ENCODE measurements around the gene GSK3A.
"Not testable (repeated sequence)": the region's sequence is repeated elsewhere in the genome, so short reads cannot be mapped to it uniquely, and the experiment has no call there.

Gene GSK3A

GRCh38 chr19:42268704-42269477, 26.5 kb upstream of the GSK3A start, which contains the start of gene CIC:
TSS of gene CIC (plus strand) at chr19:42269252. CDS start at chr19:42271784, 2,532 bp downstream.
- DNase-seq (ENCODE audit: low read depth in 3 of 3, low spot score in 1 of 3) = peak; percentile 97 to 99 (median 99)

DNA sequence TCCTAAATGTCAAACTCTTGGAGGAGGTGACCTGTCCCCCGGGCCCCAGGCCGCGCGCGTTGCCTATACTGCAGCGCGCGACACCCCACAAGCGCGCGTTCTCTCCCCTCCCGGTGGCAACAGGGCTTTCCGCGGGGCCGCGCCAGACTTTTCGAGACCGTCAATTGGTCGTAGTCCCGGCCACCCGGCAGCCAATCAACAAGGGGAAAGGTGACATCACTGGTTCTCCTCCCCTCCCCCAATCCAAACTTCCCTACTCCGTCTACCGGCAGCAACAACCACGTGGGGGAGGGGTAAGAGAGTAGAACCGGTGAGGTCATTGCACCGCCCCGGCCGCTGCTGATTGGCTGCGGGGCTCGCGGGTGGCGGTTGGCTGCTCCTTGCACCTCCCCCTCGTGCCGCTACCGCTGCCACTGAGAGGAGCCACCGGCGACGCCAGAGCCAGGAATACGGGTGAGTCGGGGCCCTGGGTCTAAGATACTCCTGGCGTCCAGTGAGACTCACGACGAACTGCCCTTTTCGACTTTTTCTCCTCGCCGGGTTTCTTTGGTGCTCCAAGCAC, 25.8 kb upstream of the GSK3A start:
- DNase-seq (ENCODE audit: low read depth in 3 of 3, low spot score in 1 of 3) = peak; percentile 88 to 98 (median 96)

DNA sequence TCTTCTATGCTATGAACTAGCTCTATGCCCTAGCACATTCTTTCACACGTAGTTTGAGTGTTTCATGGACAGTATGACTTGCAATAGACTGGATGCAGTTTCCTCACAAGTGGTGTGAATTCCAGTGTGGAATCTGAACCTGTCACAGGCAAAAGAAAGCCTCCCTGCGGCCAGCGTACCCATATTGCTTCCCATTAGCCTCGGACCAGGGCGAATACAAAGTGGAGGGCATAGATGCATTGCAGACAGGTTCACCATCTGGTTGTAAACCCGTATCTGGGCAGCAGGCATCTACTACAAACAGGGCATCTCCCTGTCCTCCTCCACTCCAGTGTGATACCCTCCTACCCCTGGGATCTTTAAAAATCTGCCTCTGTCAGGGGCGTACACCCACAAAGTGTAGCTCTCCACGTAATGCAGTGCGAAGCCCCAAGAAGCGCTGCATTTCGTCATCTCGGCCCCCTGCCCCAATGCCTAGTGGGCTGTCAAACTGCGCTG, 25.3 kb upstream of the GSK3A start:
- DNase-seq (ENCODE audit: low read depth in 3 of 3, low spot score in 1 of 3) = no peak

- not testable (repeated sequence) for DNase-seq (ENCODE audit: low read depth in 3 of 3, low spot score in 1 of 3)
Observed at GRCh38 chr19:42266928-42267603, 24.7 kb upstream of the GSK3A start.

DNA sequence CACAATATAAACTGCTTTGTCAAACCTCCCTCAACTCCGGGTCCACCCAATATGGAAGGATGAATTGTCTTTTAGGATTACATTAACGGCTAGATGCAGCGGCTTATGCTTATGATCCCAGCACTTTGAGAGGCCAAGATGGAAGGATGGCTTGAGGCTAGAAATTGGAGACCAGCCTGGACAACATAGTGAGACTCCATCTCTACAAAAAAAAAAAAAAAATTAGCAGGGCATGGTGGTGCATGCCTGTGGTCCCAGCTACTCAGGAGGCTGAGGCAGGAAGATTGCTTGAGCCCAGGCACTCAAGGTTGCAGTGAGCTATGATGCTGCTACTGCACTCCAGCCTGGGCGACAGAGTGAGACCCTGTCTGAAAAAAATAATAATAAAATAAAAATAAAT, 23.7 kb upstream of the GSK3A start:
- DNase-seq (ENCODE audit: low read depth in 3 of 3, low spot score in 1 of 3) = not testable (repeated sequence)

- DNase-seq (ENCODE audit: low read depth in 3 of 3, low spot score in 1 of 3) = no peak
Observed at GRCh38 chr19:42261763-42262162, 19.4 kb upstream of the GSK3A start.

DNA sequence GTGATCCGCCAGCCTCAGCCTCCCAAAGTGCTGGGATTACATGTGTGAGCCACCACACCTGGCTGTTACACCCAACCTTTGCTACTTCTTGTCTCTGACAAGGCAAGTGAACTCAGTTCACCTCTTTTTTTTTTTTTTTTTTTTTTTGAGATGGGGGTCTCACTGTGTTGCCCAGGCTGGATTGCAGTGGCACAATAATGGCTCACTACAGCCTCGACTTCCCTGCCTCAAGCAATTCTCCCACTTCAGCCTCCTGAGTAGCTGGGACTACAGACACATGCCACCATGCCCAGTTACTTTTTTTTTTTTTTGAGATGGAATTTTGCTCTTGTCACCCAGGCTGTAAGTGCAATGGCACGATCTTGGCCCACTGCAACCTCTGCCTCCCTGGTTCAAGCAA, 15.4 kb upstream of the GSK3A start:
- DNase-seq (ENCODE audit: low read depth in 3 of 3, low spot score in 1 of 3) = not testable (repeated sequence)

DNA sequence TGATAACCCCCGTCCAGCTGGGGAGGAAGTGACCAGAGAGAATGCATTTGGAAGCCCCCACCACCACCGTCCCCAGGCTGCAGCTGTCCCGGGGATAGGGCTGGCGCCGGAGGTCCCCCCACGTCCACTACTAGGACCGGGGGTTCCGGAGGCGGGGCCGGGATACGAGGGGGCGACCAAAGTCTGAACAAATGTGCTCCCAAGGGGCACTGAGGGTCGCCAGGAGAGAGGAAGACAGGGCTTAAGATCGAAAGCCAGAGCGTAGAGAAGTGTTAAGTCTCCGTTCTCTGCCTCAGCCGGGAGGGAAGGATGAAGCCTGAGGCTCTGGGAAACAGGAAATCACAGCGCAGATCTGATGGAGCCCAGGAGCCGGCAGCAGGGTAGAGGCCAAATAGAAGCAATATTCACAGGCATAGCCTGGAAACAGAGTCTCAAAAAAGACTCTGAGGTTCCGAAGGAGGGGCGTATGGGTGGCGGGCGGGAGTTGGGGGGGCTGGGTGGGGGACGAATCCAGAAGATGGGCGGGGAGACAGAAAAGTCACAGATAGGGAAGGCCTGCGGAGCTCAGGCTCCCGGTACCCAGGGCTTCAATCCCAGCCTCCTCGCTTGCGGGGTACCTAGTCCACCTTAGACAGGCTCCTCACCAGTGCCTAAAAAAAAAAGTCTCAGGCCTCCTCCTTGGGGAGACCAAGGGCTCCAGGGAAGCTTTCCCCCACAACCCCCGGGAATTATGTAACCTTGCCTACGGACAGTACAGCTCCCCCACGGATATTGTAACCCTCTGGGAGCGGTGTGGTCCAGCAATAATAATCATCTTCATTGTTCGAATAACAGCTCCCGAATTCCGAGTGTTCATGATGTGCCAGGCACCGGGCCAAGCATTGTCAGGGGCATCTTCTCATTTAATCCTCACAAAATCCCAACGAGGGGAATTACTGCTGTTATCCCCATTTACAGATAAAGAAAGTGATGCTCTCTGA, 13.7 kb upstream of the GSK3A start:
- DNase-seq (ENCODE audit: low read depth in 3 of 3, low spot score in 1 of 3) = no peak

DNA sequence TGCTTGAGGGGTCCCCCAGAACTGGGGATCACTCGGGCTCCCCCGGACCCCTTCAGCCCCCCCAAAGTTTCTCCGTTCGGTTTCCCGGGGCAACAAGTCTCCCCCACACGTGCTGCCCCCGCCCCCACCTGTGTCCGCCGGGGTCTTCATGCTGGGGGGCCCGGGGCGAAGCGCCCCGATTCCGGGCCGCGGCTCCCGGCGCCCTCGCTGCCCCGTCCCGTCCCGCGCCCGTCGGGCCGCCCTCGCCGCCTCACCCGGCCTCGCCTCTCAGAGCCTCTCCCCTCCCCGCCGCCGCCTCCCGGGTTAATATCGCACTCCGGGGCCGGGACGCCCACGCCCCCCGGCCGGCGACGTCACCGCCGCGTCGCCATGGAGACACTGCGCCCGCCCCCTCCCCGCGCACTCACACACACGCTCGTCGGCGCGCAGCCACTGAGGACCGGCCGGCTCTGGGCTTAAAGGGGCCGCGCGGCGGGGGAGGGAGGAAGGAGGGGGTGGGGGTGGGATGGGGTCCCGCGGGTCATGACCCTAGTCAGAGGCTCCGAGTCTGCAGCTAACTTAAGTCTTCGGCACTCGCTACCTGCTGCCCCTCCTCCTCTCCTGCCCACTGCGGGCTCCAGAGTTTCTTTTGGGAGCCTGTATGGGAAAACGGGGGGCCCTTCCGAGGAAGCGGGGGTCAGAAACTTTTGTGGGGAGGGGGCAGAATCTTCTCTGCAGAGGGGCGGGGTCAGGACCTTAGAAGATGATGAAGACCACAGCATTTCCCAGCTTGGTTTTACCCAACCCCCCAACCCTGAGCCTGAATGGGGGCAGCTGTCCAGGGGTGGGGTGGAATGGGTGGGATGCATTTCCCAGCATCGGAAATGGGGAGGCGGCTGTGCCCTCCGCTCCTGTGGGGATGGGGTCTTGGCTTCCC, 12.7 kb upstream of the GSK3A start, which contains the start of gene ERF:
Gene ERF (minus strand): TSS at position 279 of the 916 bp plus-strand sequence. CDS start 129 bp downstream, at position 150.
- DNase-seq (ENCODE audit: low read depth in 3 of 3, low spot score in 1 of 3) = peak; percentile 82 to 95 (median 93)

GRCh38 chr19:42254089-42254849, 11.9 kb upstream of the GSK3A start:
- peak; percentile 46 to 71 (median 57) for DNase-seq (ENCODE audit: low read depth in 3 of 3, low spot score in 1 of 3)

- peak in 2 of 3 donors; percentile 31 to 51 for DNase-seq (ENCODE audit: low read depth in 3 of 3, low spot score in 1 of 3)
Observed at GRCh38 chr19:42253245-42254088, 11.1 kb upstream of the GSK3A start.

- DNase-seq (ENCODE audit: low read depth in 3 of 3, low spot score in 1 of 3) = no peak
Observed at GRCh38 chr19:42252365-42253244, 10.2 kb upstream of the GSK3A start.

- DNase-seq (ENCODE audit: low read depth in 3 of 3, low spot score in 1 of 3) = no peak
Observed at GRCh38 chr19:42251572-42252358, 9.4 kb upstream of the GSK3A start.

DNA sequence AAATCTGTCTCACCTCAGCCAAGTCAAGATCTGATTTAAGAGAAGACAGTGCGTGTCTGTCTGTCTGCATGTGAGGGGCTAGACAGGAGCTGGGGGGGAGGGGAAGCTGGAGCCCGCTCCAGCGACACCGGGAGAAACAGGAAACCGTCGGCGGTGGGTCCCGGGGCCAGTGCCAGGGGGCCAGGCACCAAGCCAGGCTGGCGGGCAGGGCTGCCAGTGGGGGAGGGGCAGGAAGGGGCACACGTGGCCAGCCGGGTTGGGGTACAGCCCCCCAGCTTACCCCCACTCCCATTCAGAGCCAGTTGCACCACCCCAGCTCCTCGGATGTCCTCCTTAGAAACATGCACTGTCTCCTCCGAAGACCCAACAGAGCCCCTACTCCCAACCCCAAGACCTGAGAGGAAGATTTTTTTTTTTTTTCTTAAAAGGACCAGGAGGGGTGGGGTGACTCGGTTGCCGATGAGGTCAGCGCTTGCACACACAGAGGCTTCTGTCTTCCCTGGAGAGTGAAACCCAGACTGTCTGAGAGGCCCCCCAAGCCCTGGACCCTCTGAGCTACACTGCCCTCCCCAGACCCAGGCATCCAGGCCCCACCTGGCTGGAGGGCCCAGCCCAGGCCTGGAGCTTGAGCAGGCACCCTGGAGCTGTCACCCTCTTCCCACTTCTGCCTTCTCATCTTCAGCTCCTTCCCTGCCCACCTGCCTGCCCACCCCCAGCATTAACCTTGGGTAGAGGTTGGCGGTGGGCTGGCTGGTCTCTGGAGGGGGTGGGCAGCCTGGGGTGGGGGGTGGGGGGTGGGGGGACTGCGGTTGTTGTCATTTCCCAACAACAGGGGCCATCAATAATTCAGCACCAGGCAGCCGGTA, 8.5 kb upstream of the GSK3A start:
- DNase-seq (ENCODE audit: low read depth in 3 of 3, low spot score in 1 of 3) = no peak

GRCh38 chr19:42250183-42250665, 7.8 kb upstream of the GSK3A start:
- DNase-seq (ENCODE audit: low read depth in 3 of 3, low spot score in 1 of 3) = no peak

All from stimulated activated CD4-positive, alpha-beta T cell treated with anti-CD3 and anti-CD28 coated beads, TNF-alpha, amount 100 ng/mL, for 1 hour (primary cell).